ENCODE data around the gene UNC80.

Gene UNC80

GRCh38 chr2:209998596-209998995 is 227.0 kb downstream of the UNC80 start:
- Histone ChIP-seq H3K36me3 (replicated peaks; ENCODE audit: insufficient read depth, low read length) (no peaks in the 10 kb centered on the region), H3K27ac (ENCODE audit: low read length) (no peak overlapping the region), H3K4me3 (ENCODE audit: low read length) (no peak overlapping the region), H3F3A (ENCODE audit: insufficient read depth, low read length) (no peaks in the 10 kb centered on the region), H3K9me3 (replicated peaks; ENCODE audit: insufficient read depth, low read length) (no peaks in the 10 kb centered on the region), H2AFZ (ENCODE audit: low read length) (no peak overlapping the region), H3K4me2 (ENCODE audit: low read depth, low read length) (no peak overlapping the region), H3K79me2 (ENCODE audit: low read length) (peaks cover 12% of the 10 kb centered on the region), H3K4me1 (ENCODE audit: low read length) (peaks cover 7% of the 10 kb centered on the region; the same call in 1 of the 2 replicates), H3K9me2 (replicated peaks; ENCODE audit: insufficient read depth, low read length) (no peaks in the 10 kb centered on the region), H3K9ac (ENCODE audit: low read length) (no peak overlapping the region), H4K20me1 (ENCODE audit: insufficient read depth, low read length) (no peaks in the 10 kb centered on the region), H3K27me3 (replicated peaks; ENCODE audit: insufficient read depth, low read length) (no peaks in the 10 kb centered on the region)
- TF ChIP-seq EZH2phosphoT487 (IDR thresholded peaks at IDR 0.05; ENCODE audit: low read length) (no peak), CTCF (IDR thresholded peaks at IDR 0.05; ENCODE audit: low read length) (no peak), EZH2 (optimal IDR thresholded peaks at IDR 0.05; ENCODE audit: low read depth, low read length) (no peak)
- no peak for DNase-seq

GRCh38 chr2:210000464-210001324 is 229.1 kb downstream of the UNC80 start:
- DNase-seq, result no peak
- Histone ChIP-seq H4K20me1 (ENCODE audit: insufficient read depth, low read length) (peaks cover 9% of the 10 kb centered on the region; the same call in 1 of the 2 replicates), H3K4me1 (ENCODE audit: low read length) (peaks cover 16% of the 10 kb centered on the region), H3K79me2 (ENCODE audit: low read length) (peaks cover 33% of the 10 kb centered on the region), H3K9ac (ENCODE audit: low read length) (no peak overlapping the region), H3K4me2 (ENCODE audit: low read depth, low read length) (no peak overlapping the region), H2AFZ (ENCODE audit: low read length) (no peak overlapping the region), H3K27me3 (replicated peaks; ENCODE audit: insufficient read depth, low read length) (no peaks in the 10 kb centered on the region), H3K27ac (ENCODE audit: low read length) (no peak overlapping the region), H3F3A (ENCODE audit: insufficient read depth, low read length) (no peaks in the 10 kb centered on the region), H3K36me3 (replicated peaks; ENCODE audit: insufficient read depth, low read length) (no peaks in the 10 kb centered on the region), H3K9me3 (replicated peaks; ENCODE audit: insufficient read depth, low read length) (no peaks in the 10 kb centered on the region), H3K4me3 (ENCODE audit: low read length) (no peak overlapping the region), H3K9me2 (replicated peaks; ENCODE audit: insufficient read depth, low read length) (no peaks in the 10 kb centered on the region)
- TF ChIP-seq EZH2 (optimal IDR thresholded peaks at IDR 0.05; ENCODE audit: low read depth, low read length) (no peak), CTCF (IDR thresholded peaks at IDR 0.05; ENCODE audit: low read length) (no peak), EZH2phosphoT487 (IDR thresholded peaks at IDR 0.05; ENCODE audit: low read length) (no peak)

GRCh38 chr2:210002158-210003157 is 230.8 kb downstream of the UNC80 start, which contains the start of gene RPE:
Gene RPE, plus strand, starts transcription at chr2:210002638. Its CDS starts 24 bp downstream, at chr2:210002662.
- peak; percentile 98 for DNase-seq
- H3K4me1 ChIP-seq (ENCODE audit: low read length), result peaks cover 16% of the 10 kb centered on the region
- H3K9me3 ChIP-seq (replicated peaks; ENCODE audit: insufficient read depth, low read length), result no peaks in the 10 kb centered on the region
- H3F3A ChIP-seq (ENCODE audit: insufficient read depth, low read length), result no peaks in the 10 kb centered on the region
- H3K27me3 ChIP-seq (replicated peaks; ENCODE audit: insufficient read depth, low read length), result no peaks in the 10 kb centered on the region
- H3K4me2 ChIP-seq (ENCODE audit: low read depth, low read length), result peak within 1 kb of the TSS; percentile 85
- no peaks in the 10 kb centered on the region for H3K36me3 ChIP-seq (replicated peaks; ENCODE audit: insufficient read depth, low read length)
- H3K9ac ChIP-seq (ENCODE audit: low read length), result peak within 1 kb of the TSS; percentile 75
- peak within 1 kb of the TSS; percentile 78 for H2AFZ ChIP-seq (ENCODE audit: low read length)
- peaks cover 15% of the 10 kb centered on the region; the same call in 1 of the 2 replicates for H4K20me1 ChIP-seq (ENCODE audit: insufficient read depth, low read length)
- peak within 1 kb of the TSS; percentile 88 for H3K4me3 ChIP-seq (ENCODE audit: low read length)
- peak within 1 kb of the TSS; percentile 59 for H3K27ac ChIP-seq (ENCODE audit: low read length)
- H3K9me2 ChIP-seq (replicated peaks; ENCODE audit: insufficient read depth, low read length), result no peaks in the 10 kb centered on the region
- H3K79me2 ChIP-seq (ENCODE audit: low read length), result peaks cover 50% of the 10 kb centered on the region
- TF ChIP-seq EZH2phosphoT487 (IDR thresholded peaks at IDR 0.05; ENCODE audit: low read length) (no peak), EZH2 (optimal IDR thresholded peaks at IDR 0.05; ENCODE audit: low read depth, low read length) (no peak), CTCF (IDR thresholded peaks at IDR 0.05; ENCODE audit: low read length) (no peak)

Data from MM.1S (cell line).